ENCODE results near the gene OR6A2. TPM values are rescaled to one million over a fixed set of nuclear protein-coding genes. Genes with fewer than 3 reads are reported as not detected.

Gene OR6A2
- total and polyA plus RNA-seq, 10 of the 15 experiments (the other 5 are each of a cell fraction or from before 2014, with no cell fraction given) = 0.04 to 0.17 TPM; not detected in 8

- TF ChIP-seq E4F1 (IDR thresholded peaks at IDR 0.05; ENCODE audit: borderline replicate concordance, partially characterized antibody) (no peak), EED (IDR thresholded peaks at IDR 0.05; ENCODE audit: low read depth) (no peak), RUNX3 (IDR thresholded peaks at IDR 0.05; ENCODE audit: low read length) (peak; percentile 79), MXI1 (IDR thresholded peaks at IDR 0.05; ENCODE audit: low read depth, low read length) (peak; percentile 29; the same call in 1 of the 2 replicates), NRF1 (conservative IDR thresholded peaks at IDR 0.05; ENCODE audit: low read depth, low read length) (no peak), SRF (IDR thresholded peaks at IDR 0.05; ENCODE audit: low read depth in 2 of 2, low read length in 2 of 2) (peak; percentile 50 to 93; a peak in 3 of 4 replicates), ZBED1 (IDR thresholded peaks at IDR 0.05; ENCODE audit: borderline replicate concordance) (0 out of 2 replicates have a peak, but pooled peaks have one; percentile 3), CTCF (IDR thresholded peaks at IDR 0.05 in 2 of 3, conservative IDR thresholded peaks at IDR 0.05 in 1 of 3; ENCODE audit: control insufficient read depth in 2 of 3, extremely low read depth in 1 of 3, insufficient read depth in 1 of 3, low read depth in 3 of 3, low read length in 3 of 3) (no peak), NFIC (IDR thresholded peaks at IDR 0.05; ENCODE audit: low read depth, low read length) (no peak; the same call in 1 of the 2 replicates), CREM (IDR thresholded peaks at IDR 0.05; ENCODE audit: low read depth) (peak; percentile 22; the same call in 1 of the 2 replicates), CHD1 (IDR thresholded peaks at IDR 0.05; ENCODE audit: low read depth, low read length) (no peak), SUZ12 (IDR thresholded peaks at IDR 0.05; ENCODE audit: unreplicated experiment) (no peak), CHD4 (IDR thresholded peaks at IDR 0.05) (no peak), HDAC2 (IDR thresholded peaks at IDR 0.05) (no peak), MEF2B (IDR thresholded peaks at IDR 0.05; ENCODE audit: partially characterized antibody, poor library complexity, severe bottlenecking) (no peak), BMI1 (IDR thresholded peaks at IDR 0.05; ENCODE audit: borderline replicate concordance) (no peak), ZBTB11 (CRISPR knock-in tag; IDR thresholded peaks at IDR 0.05) (no peak), SKIL (IDR thresholded peaks at IDR 0.05; ENCODE audit: low read depth, poor library complexity, severe bottlenecking) (no peak), TAF1 (IDR thresholded peaks at IDR 0.05; ENCODE audit: borderline replicate concordance, low read depth, low read length) (peak; percentile 64; the same call in 1 of the 2 replicates), BHLHE40 (IDR thresholded peaks at IDR 0.05; ENCODE audit: borderline replicate concordance in 1 of 2, low read depth in 2 of 2, low read length in 1 of 2) (peak in 1 of 2 experiments; percentile 25; a peak in 1 of 4 replicates), SMARCA5 (IDR thresholded peaks at IDR 0.05) (no peak)
Observed at GRCh38 chr11:6745465-6746015, 53.9 kb downstream of the OR6A2 start (continued).
